RPMI7951 (cell line): Measurements from ENCODE around the gene USE1. TPM values are rescaled to one million over a fixed set of nuclear protein-coding genes. Genes with fewer than 3 reads are reported as not detected.
"Not testable (repeated sequence)": the region's sequence is repeated elsewhere in the genome, so short reads cannot be mapped to it uniquely, and the experiment has no call there.

Experiments used
- DNase-seq: peaks from one replicate; pipeline ENCODE4 v3.0.0-alpha.2; 2012; ENCODE audit warnings: low read depth
- total RNA-seq: library from RNA; depleted of rRNA; stranded (reverse); fragments of >200 nt; shearing (Covaris generic); gene quantifications from 2 replicates; pipeline ENCODE4 v1.2.3, GENCODE V29; 2014; rRNA removed

USE1 gene
- total RNA-seq = 38.6 and 40.6 TPM in 2 replicates

- peak; percentile 91 for DNase-seq
Observed at GRCh38 chr19:17215127-17215971, at the start of gene USE1. Gene USE1 (plus strand): TSS chr19:17215357. CDS start chr19:17215406, 49 bp downstream.

GRCh38 chr19:17165715-17166114 is 49.4 kb upstream of the USE1 start:
- DNase-seq = no peak

GRCh38 chr19:17170538-17171297 is 44.4 kb upstream of the USE1 start:
- DNase-seq = no peak

GRCh38 chr19:17171874-17172273 is 43.3 kb upstream of the USE1 start:
- DNase-seq = no peak

- no peak for DNase-seq
Observed at GRCh38 chr19:17172624-17173345, 42.4 kb upstream of the USE1 start.

- DNase-seq = no peak
Observed at GRCh38 chr19:17178291-17178690, 36.9 kb upstream of the USE1 start.

- no peak for DNase-seq
Observed at GRCh38 chr19:17180997-17181702, 34.0 kb upstream of the USE1 start.

GRCh38 chr19:17183271-17183761 is 31.8 kb upstream of the USE1 start:
- no peak for DNase-seq

GRCh38 chr19:17183858-17184321 is 31.3 kb upstream of the USE1 start:
- no peak for DNase-seq

GRCh38 chr19:17184371-17184841 is 30.8 kb upstream of the USE1 start:
- no peak for DNase-seq

- DNase-seq = no peak
Observed at GRCh38 chr19:17185590-17185989, 29.6 kb upstream of the USE1 start.

- DNase-seq = not testable (repeated sequence)
Observed at GRCh38 chr19:17191736-17192135, 23.4 kb upstream of the USE1 start.

- no peak for DNase-seq
Observed at GRCh38 chr19:17192751-17193150, 22.4 kb upstream of the USE1 start.

GRCh38 chr19:17194608-17195007 is 20.5 kb upstream of the USE1 start:
- no peak for DNase-seq

GRCh38 chr19:17195106-17195505 is 20.1 kb upstream of the USE1 start:
- DNase-seq = no peak

- no peak for DNase-seq
Observed at GRCh38 chr19:17196610-17197009, 18.5 kb upstream of the USE1 start.

- DNase-seq = no peak
Observed at GRCh38 chr19:17197666-17198065, 17.5 kb upstream of the USE1 start.

GRCh38 chr19:17200408-17201079 is 14.6 kb upstream of the USE1 start:
- no peak for DNase-seq

GRCh38 chr19:17202249-17202648 is 12.9 kb upstream of the USE1 start:
- DNase-seq = no peak

- DNase-seq = no peak
Observed at GRCh38 chr19:17202713-17203112, 12.4 kb upstream of the USE1 start.
